HepG2 (cell line): ENCODE measurements around the gene CC2D1A. TPM values are rescaled to one million over a fixed set of nuclear protein-coding genes. Genes with fewer than 3 reads are reported as not detected.

Experiments used
- FOXC1 ChIP-seq: sonication (generic); formaldehyde crosslinking; IDR thresholded peaks from 2 replicates; pipeline ENCODE4 v1.8.0; 2022; ENCODE audit warnings: mild to moderate bottlenecking, missing genetic modification reagents, borderline replicate concordance
- IKZF4 ChIP-seq: sonication (generic); formaldehyde crosslinking; IDR thresholded peaks from 2 replicates; pipeline ENCODE4 v1.5.1; 2020; ENCODE audit warnings: borderline replicate concordance, mild to moderate bottlenecking, low read depth, missing genetic modification reagents; ENCODE audit errors: not compliant biosample characterization
- KMT2B ChIP-seq: IDR thresholded peaks from 2 replicates; pipeline ENCODE4 v1.6.1; 2016; ENCODE audit warnings: missing genetic modification reagents, missing compliant biosample characterization
- NFIB ChIP-seq: sonication (generic); formaldehyde crosslinking; IDR thresholded peaks from 2 replicates; pipeline ENCODE4 v1.9.0; 2021; ENCODE audit warnings: missing genetic modification reagents, mild to moderate bottlenecking, borderline replicate concordance
- PPARG ChIP-seq: conservative IDR thresholded peaks from 2 replicates; pipeline ENCODE4 v1.6.1; 2016; ENCODE audit warnings: missing biosample characterization, missing genetic modification reagents
- PRMT3 ChIP-seq: sonication (generic); formaldehyde crosslinking; IDR thresholded peaks from 2 replicates; pipeline ENCODE4 v1.8.1; 2022; ENCODE audit warnings: low read depth, mild to moderate bottlenecking, moderate library complexity, missing genetic modification reagents, borderline replicate concordance
- RARA ChIP-seq: IDR thresholded peaks from 2 replicates; pipeline ENCODE4 v1.6.1; 2016; ENCODE audit warnings: missing genetic modification reagents, missing compliant biosample characterization
- SIX1 ChIP-seq: sonication (generic); formaldehyde crosslinking; IDR thresholded peaks from 2 replicates; pipeline ENCODE4 v1.4.0; 2020; ENCODE audit warnings: missing genetic modification reagents, borderline replicate concordance
- SNRNP70 ChIP-seq: fragments of 200-400 bp; formaldehyde crosslinking; IDR thresholded peaks from 2 replicates; pipeline ENCODE4 v1.6.1; 2017; ENCODE audit warnings: mild to moderate bottlenecking, low read depth, low read length, moderate library complexity
- TOE1 ChIP-seq: sonication (generic); formaldehyde crosslinking; IDR thresholded peaks from 2 replicates; pipeline ENCODE4 v1.4.0; 2020; ENCODE audit warnings: mild to moderate bottlenecking, missing genetic modification reagents
- ZBTB8A ChIP-seq: sonication (generic); formaldehyde crosslinking; IDR thresholded peaks from 2 replicates; pipeline ENCODE4 v1.4.0; 2020; ENCODE audit warnings: mild to moderate bottlenecking, low read depth, missing genetic modification reagents, borderline replicate concordance
- ZFP82 ChIP-seq: sonication (generic); formaldehyde crosslinking; IDR thresholded peaks from 2 replicates; pipeline ENCODE4 v1.5.1; 2020; ENCODE audit warnings: mild to moderate bottlenecking, missing genetic modification reagents, borderline replicate concordance
- ZNF10 ChIP-seq: sonication (generic); formaldehyde crosslinking; IDR thresholded peaks from 2 replicates; pipeline ENCODE4 v1.4.0; 2020; ENCODE audit warnings: mild to moderate bottlenecking, low read depth, missing genetic modification reagents, borderline replicate concordance
- ZNF136 ChIP-seq: sonication (generic); formaldehyde crosslinking; IDR thresholded peaks from 2 replicates; pipeline ENCODE4 v1.8.1; 2022; ENCODE audit warnings: low read depth, mild to moderate bottlenecking, moderate library complexity, missing genetic modification reagents
- ZNF350 ChIP-seq: sonication (generic); formaldehyde crosslinking; IDR thresholded peaks from 2 replicates; pipeline ENCODE4 v1.4.0; 2020; ENCODE audit warnings: mild to moderate bottlenecking, low read depth, missing genetic modification reagents, borderline replicate concordance
- ZNF543 ChIP-seq: sonication (generic); formaldehyde crosslinking; IDR thresholded peaks from 2 replicates; pipeline ENCODE4 v1.4.0; 2020; ENCODE audit warnings: mild to moderate bottlenecking, missing genetic modification reagents
- ZSCAN22 ChIP-seq: sonication (generic); formaldehyde crosslinking; IDR thresholded peaks from 2 replicates; pipeline ENCODE4 v1.4.0; 2020; ENCODE audit warnings: mild to moderate bottlenecking, missing genetic modification reagents
- polyA plus RNA-seq, 8 experiments: library from polyadenylated mRNA; depleted of rRNA in 3 of 8; stranded (reverse) in 7 of 8; unstranded in 1 of 8; fragments of >200 nt; fragmentation: Illumina TruSeq in 4 of 8; extraction: Trizol in 4 of 8; gene quantifications; 2 replicates each; pipeline versions ENCODE4 v1.2.1 to v1.2.3, GENCODE V29; 2011 to 2016; ENCODE audit warnings: low read depth in 4 of 8, missing spikeins in 1 of 8, mixed read lengths in 1 of 8; ENCODE audit not compliant: insufficient read depth in 1 of 8
- total RNA-seq, 5 experiments: library from RNA; depleted of rRNA; stranded (reverse); fragments of >200 nt; fragmentation: Illumina TruSeq; extraction: Trizol; gene quantifications; 2 replicates each; pipeline ENCODE4 v1.2.3, GENCODE V29; 2016; ENCODE audit warnings: low read depth in 1 of 5
- TF ChIP-seq, protein P1 (sequence below): IDR thresholded peaks from 2 replicates; pipeline ENCODE4 v1.6.1; 2016; ENCODE audit warnings: control low read depth
- TF ChIP-seq, protein P2 (sequence below): sonication (generic); formaldehyde crosslinking; IDR thresholded peaks from 2 replicates; pipeline ENCODE4 v1.9.0; 2021; ENCODE audit warnings: missing genetic modification reagents, borderline replicate concordance
- TF ChIP-seq, protein P3 (sequence below): IDR thresholded peaks from 2 replicates; pipeline ENCODE4 v1.4.0; 2020; ENCODE audit warnings: mild to moderate bottlenecking, missing genetic modification reagents
- TF ChIP-seq, protein P4 (sequence below): sonication (generic); formaldehyde crosslinking; IDR thresholded peaks from 2 replicates; pipeline ENCODE4 v1.8.0; 2022; ENCODE audit warnings: missing genetic modification reagents, mild to moderate bottlenecking, borderline replicate concordance

CC2D1A gene
- total and polyA plus RNA-seq, 2 of the 13 experiments (the other 11 are each of a cell fraction or from before 2014, with no cell fraction given), result 9.7 to 11.5 TPM

DNA sequence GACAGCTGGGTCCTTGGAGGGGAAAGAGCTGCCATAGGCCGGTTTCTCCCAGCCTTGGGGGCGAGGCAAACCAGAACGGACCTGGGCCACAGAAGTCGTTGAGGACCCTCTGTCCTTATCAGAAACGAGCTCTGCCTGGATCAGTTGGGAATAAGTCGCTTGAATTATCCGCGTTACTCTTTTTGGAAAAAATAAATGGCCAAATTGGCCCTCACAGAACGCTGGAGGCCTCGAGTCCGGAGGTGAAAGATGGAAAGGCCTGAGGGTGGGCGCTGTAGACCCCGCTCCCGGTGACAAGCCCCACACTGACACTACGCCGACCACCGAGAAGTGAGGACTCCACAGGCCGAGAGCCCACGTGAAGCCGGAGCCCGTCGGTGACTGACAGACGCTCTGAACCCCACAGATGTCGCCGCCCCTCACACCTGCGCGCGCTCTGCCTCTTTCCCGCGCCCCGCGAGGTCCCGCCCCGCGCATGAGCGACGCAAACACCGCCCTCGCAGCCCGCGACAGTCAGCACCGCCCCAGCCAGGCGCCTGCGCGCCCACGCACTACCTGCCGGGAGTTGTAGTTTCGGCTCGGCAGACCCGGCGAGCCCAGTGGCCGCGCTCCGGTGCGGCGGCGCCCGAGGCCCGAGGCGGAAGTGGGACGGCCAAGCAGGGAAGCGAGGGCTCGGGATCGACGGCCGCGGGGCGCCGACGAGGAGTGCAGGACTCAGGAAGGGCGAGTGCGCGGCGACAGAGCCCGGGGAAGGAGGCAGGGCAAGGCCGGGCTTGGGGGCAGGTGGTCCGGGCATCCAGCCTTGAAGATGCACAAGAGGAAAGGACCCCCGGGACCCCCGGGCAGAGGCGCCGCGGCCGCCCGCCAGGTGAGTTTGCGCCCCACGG lies at the start of gene CC2D1A, which contains the start of gene BRME1 (continued):
- TF ChIP-seq, protein P1, sequence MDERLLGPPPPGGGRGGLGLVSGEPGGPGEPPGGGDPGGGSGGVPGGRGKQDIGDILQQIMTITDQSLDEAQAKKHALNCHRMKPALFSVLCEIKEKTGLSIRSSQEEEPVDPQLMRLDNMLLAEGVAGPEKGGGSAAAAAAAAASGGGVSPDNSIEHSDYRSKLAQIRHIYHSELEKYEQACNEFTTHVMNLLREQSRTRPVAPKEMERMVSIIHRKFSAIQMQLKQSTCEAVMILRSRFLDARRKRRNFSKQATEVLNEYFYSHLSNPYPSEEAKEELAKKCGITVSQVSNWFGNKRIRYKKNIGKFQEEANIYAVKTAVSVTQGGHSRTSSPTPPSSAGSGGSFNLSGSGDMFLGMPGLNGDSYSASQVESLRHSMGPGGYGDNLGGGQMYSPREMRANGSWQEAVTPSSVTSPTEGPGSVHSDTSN (CRISPR knock-in tag), result no peak
- TF ChIP-seq ZNF543 (CRISPR knock-in tag) (no peak), FOXC1 (CRISPR knock-in tag) (peak; percentile 79), PRMT3 (no peak), RARA (CRISPR knock-in tag) (no peak), ZNF10 (CRISPR knock-in tag) (no peak), ZNF136 (0 out of 2 replicates have a peak, but pooled peaks have one; percentile 47), ZNF350 (peak; percentile 68), SNRNP70 (no peak), IKZF4 (CRISPR knock-in tag) (peak; percentile 95), ZBTB8A (0 out of 2 replicates have a peak, but pooled peaks have one; percentile 45), PPARG (0 out of 2 replicates have a peak, but pooled peaks have one; percentile 22), ZFP82 (no peak; the same call in 1 of the 2 replicates), ZSCAN22 (CRISPR knock-in tag) (no peak), KMT2B (CRISPR knock-in tag) (peak; percentile 63; the same call in 1 of the 2 replicates), TOE1 (CRISPR knock-in tag) (peak; percentile 90; the same call in 1 of the 2 replicates), NFIB (CRISPR knock-in tag) (no peak), SIX1 (no peak)
- TF ChIP-seq, protein P2, sequence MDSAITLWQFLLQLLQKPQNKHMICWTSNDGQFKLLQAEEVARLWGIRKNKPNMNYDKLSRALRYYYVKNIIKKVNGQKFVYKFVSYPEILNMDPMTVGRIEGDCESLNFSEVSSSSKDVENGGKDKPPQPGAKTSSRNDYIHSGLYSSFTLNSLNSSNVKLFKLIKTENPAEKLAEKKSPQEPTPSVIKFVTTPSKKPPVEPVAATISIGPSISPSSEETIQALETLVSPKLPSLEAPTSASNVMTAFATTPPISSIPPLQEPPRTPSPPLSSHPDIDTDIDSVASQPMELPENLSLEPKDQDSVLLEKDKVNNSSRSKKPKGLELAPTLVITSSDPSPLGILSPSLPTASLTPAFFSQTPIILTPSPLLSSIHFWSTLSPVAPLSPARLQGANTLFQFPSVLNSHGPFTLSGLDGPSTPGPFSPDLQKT, result no peak
- TF ChIP-seq, protein P3, sequence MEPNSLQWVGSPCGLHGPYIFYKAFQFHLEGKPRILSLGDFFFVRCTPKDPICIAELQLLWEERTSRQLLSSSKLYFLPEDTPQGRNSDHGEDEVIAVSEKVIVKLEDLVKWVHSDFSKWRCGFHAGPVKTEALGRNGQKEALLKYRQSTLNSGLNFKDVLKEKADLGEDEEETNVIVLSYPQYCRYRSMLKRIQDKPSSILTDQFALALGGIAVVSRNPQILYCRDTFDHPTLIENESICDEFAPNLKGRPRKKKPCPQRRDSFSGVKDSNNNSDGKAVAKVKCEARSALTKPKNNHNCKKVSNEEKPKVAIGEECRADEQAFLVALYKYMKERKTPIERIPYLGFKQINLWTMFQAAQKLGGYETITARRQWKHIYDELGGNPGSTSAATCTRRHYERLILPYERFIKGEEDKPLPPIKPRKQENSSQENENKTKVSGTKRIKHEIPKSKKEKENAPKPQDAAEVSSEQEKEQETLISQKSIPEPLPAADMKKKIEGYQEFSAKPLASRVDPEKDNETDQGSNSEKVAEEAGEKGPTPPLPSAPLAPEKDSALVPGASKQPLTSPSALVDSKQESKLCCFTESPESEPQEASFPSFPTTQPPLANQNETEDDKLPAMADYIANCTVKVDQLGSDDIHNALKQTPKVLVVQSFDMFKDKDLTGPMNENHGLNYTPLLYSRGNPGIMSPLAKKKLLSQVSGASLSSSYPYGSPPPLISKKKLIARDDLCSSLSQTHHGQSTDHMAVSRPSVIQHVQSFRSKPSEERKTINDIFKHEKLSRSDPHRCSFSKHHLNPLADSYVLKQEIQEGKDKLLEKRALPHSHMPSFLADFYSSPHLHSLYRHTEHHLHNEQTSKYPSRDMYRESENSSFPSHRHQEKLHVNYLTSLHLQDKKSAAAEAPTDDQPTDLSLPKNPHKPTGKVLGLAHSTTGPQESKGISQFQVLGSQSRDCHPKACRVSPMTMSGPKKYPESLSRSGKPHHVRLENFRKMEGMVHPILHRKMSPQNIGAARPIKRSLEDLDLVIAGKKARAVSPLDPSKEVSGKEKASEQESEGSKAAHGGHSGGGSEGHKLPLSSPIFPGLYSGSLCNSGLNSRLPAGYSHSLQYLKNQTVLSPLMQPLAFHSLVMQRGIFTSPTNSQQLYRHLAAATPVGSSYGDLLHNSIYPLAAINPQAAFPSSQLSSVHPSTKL (CRISPR knock-in tag), result no peak
- TF ChIP-seq, protein P4, sequence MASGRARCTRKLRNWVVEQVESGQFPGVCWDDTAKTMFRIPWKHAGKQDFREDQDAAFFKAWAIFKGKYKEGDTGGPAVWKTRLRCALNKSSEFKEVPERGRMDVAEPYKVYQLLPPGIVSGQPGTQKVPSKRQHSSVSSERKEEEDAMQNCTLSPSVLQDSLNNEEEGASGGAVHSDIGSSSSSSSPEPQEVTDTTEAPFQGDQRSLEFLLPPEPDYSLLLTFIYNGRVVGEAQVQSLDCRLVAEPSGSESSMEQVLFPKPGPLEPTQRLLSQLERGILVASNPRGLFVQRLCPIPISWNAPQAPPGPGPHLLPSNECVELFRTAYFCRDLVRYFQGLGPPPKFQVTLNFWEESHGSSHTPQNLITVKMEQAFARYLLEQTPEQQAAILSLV (CRISPR knock-in tag), result peak; percentile 94
